Common myeloid progenitor, CD34-positive (primary cell): Measurements from ENCODE around the gene ZBTB7C.

Source experiments
- CTCF ChIA-PET: fragments of 350-600 bp; sonication (Branson Sonifier 250); formaldehyde crosslinking; loops from one replicate; lab custom pipeline; 2021; ENCODE audit warnings: antibody characterized with exemption; lab: Charles Lee
- POLR2A ChIA-PET: fragments of 350-600 bp; sonication (Branson Sonifier 250); formaldehyde crosslinking; loops from one replicate; lab custom pipeline; 2021; ENCODE audit warnings: antibody characterized with exemption; lab: Charles Lee
- DNase-seq, 3 donors: peaks; one replicate each; pipeline versions ENCODE4 v3.0.0 to v3.0.0-alpha.2; 2013
- H3K27ac ChIP-seq, 2 experiments: 1 replicate in 1 of 2; 2 replicates in 1 of 2; pipeline ENCODE4 v1.7.0; 2013; ENCODE audit warnings: inconsistent platforms in 2 of 2, low read length in 2 of 2, mild to moderate bottlenecking in 2 of 2, low read depth in 1 of 2, moderate library complexity in 1 of 2; ENCODE audit not compliant: severe bottlenecking in 2 of 2, insufficient read depth in 1 of 2, poor library complexity in 1 of 2
- H3K27me3 ChIP-seq, 5 experiments: replicated peaks in 2 of 5; 1 replicate in 3 of 5; 2 replicates in 2 of 5; pipeline versions ENCODE4 v1.6.1 to v1.7.0; 2013; ENCODE audit warnings: low read length in 4 of 5, mild to moderate bottlenecking in 2 of 5, moderate library complexity in 2 of 5, inconsistent platforms in 1 of 5; ENCODE audit not compliant: insufficient read depth in 5 of 5, control insufficient read depth in 4 of 5
- H3K36me3 ChIP-seq, 4 experiments: 1 replicate in 2 of 4; 2 replicates in 2 of 4; pipeline versions ENCODE4 v1.6.1 to v1.7.0; 2013; ENCODE audit warnings: low read length in 3 of 4, control low read depth in 1 of 4, mild to moderate bottlenecking in 1 of 4; ENCODE audit not compliant: control insufficient read depth in 4 of 4, insufficient read depth in 4 of 4
- H3K4me1 ChIP-seq, 4 experiments: 1 replicate in 3 of 4; 2 replicates in 1 of 4; pipeline versions ENCODE4 v1.6.1 to v1.7.1; 2013; ENCODE audit warnings: low read length in 3 of 4, mild to moderate bottlenecking in 3 of 4, control low read depth in 1 of 4, inconsistent platforms in 1 of 4, moderate library complexity in 1 of 4; ENCODE audit not compliant: control insufficient read depth in 4 of 4, insufficient read depth in 4 of 4; ENCODE audit errors: control extremely low read depth in 1 of 4
- H3K4me3 ChIP-seq, 7 experiments: 1 replicate in 4 of 7; 2 replicates in 3 of 7; pipeline versions ENCODE4 v1.5.1 to v1.7.0; 2013; ENCODE audit warnings: mild to moderate bottlenecking in 7 of 7, low read length in 6 of 7, moderate library complexity in 6 of 7, inconsistent platforms in 2 of 7, low read depth in 2 of 7, control low read depth in 1 of 7; ENCODE audit not compliant: insufficient read depth in 4 of 7, control insufficient read depth in 1 of 7; ENCODE audit errors: extremely low read depth in 1 of 7
- H3K9me3 ChIP-seq, 5 experiments: 1 replicate in 4 of 5; 2 replicates in 1 of 5; pipeline versions ENCODE4 v1.6.1 to v1.7.1; 2013; ENCODE audit warnings: low read length in 4 of 5, mild to moderate bottlenecking in 2 of 5, inconsistent platforms in 1 of 5, low read depth in 1 of 5, moderate library complexity in 1 of 5; ENCODE audit not compliant: control insufficient read depth in 4 of 5, insufficient read depth in 2 of 5; ENCODE audit errors: control extremely low read depth in 1 of 5
- WGBS: methylation state at CpG from one replicate; pipeline ENCODE4 v1.1.5; 2013; ENCODE audit not compliant: insufficient coverage; 5-methylcytosine and 5-hydroxymethylcytosine counted together

The ZBTB7C gene

GRCh38 chr18:48393170-48393569 lies 16.0 kb downstream of the ZBTB7C start:
- H3K9me3 ChIP-seq: no peaks in the 10 kb centered on the region
- peaks cover 16 to 100% (median 48%) of the 10 kb centered on the region in 5 experiments for H3K27me3 ChIP-seq
- H3K27ac ChIP-seq: no peak overlapping the region
- no peaks in the 10 kb centered on the region for H3K4me1 ChIP-seq
- DNase-seq: no peak
- ChIA-PET CTCF (no interaction called here), POLR2A (no interaction called here)
- no peak overlapping the region for H3K4me3 ChIP-seq
- WGBS: no CpG with 5 or more reads among the region's 5 CpGs
- no peaks in the 10 kb centered on the region for H3K36me3 ChIP-seq

GRCh38 chr18:48392268-48392667 lies 16.9 kb downstream of the ZBTB7C start:
- 100% methylated on average over 1 of the region's 1 CpG for WGBS
- H3K27ac ChIP-seq: no peak overlapping the region
- peaks cover 18 to 100% (median 53%) of the 10 kb centered on the region in 5 experiments for H3K27me3 ChIP-seq
- ChIA-PET CTCF (interaction anchor here (1.2 kb wide), 1 partner anchor 19 kb away, joined by 3 read pairs; no protein-coding TSS in a partner anchor), POLR2A (no interaction called here)
- no peaks in the 10 kb centered on the region for H3K36me3 ChIP-seq
- DNase-seq: no peak
- H3K4me3 ChIP-seq: no peak overlapping the region
- H3K9me3 ChIP-seq: no peaks in the 10 kb centered on the region
- no peaks in the 10 kb centered on the region for H3K4me1 ChIP-seq

- CTCF ChIA-PET: interaction anchor here (1.2 kb wide), 1 partner anchor 20 kb away, joined by 3 read pairs; no protein-coding TSS in a partner anchor
- 100% methylated on average over 3 of the region's 3 CpGs for WGBS
- Histone ChIP-seq H3K4me1 (no peaks in the 10 kb centered on the region), H3K9me3 (no peaks in the 10 kb centered on the region), H3K27ac (no peak overlapping the region), H3K27me3 (peaks cover 21 to 100% (median 56%) of the 10 kb centered on the region in 5 experiments), H3K4me3 (no peak overlapping the region), H3K36me3 (no peaks in the 10 kb centered on the region)
- DNase-seq: no peak
- POLR2A ChIA-PET: no interaction called here
These were observed 17.3 kb downstream of the ZBTB7C start for GRCh38 chr18:48391868-48392267.

GRCh38 chr18:48390641-48391040 lies 18.5 kb downstream of the ZBTB7C start:
- H3K27ac ChIP-seq: no peak overlapping the region
- H3K9me3 ChIP-seq: no peaks in the 10 kb centered on the region
- CTCF ChIA-PET: no interaction called here
- peaks cover 18 to 98% (median 55%) of the 10 kb centered on the region in 5 experiments for H3K27me3 ChIP-seq
- WGBS: 74% methylated on average over 5 of the region's 5 CpGs
- H3K4me1 ChIP-seq: no peaks in the 10 kb centered on the region
- H3K4me3 ChIP-seq: no peak overlapping the region
- no peaks in the 10 kb centered on the region for H3K36me3 ChIP-seq
- POLR2A ChIA-PET: no interaction called here
- no peak for DNase-seq

GRCh38 chr18:48388478-48388877 lies 20.7 kb downstream of the ZBTB7C start:
- ChIA-PET CTCF (no interaction called here), POLR2A (no interaction called here)
- WGBS: 94% methylated on average over 4 of the region's 4 CpGs
- Histone ChIP-seq H3K36me3 (no peaks in the 10 kb centered on the region), H3K27ac (no peak overlapping the region), H3K4me1 (no peaks in the 10 kb centered on the region), H3K27me3 (peaks cover 15 to 98% (median 48%) of the 10 kb centered on the region in 5 experiments), H3K4me3 (no peak overlapping the region), H3K9me3 (no peaks in the 10 kb centered on the region)
- no peak for DNase-seq

- Histone ChIP-seq H3K36me3 (no peaks in the 10 kb centered on the region), H3K27ac (no peak overlapping the region), H3K4me1 (no peaks in the 10 kb centered on the region), H3K4me3 (no peak overlapping the region), H3K27me3 (peaks cover 15 to 94% (median 43%) of the 10 kb centered on the region in 5 experiments), H3K9me3 (no peaks in the 10 kb centered on the region)
- no peak for DNase-seq
- WGBS: 80% methylated on average over 1 of the region's 1 CpG
- ChIA-PET POLR2A (no interaction called here), CTCF (interaction anchor here (0.9 kb wide), 1 partner anchor 10 kb away, joined by 3 read pairs; no protein-coding TSS in a partner anchor)
These were observed 21.9 kb downstream of the ZBTB7C start for GRCh38 chr18:48387300-48387699.

GRCh38 chr18:48385596-48385995 lies 23.6 kb downstream of the ZBTB7C start:
- Histone ChIP-seq H3K27me3 (peaks cover 14 to 94% (median 40%) of the 10 kb centered on the region in 5 experiments), H3K9me3 (no peaks in the 10 kb centered on the region), H3K4me1 (no peaks in the 10 kb centered on the region), H3K36me3 (no peaks in the 10 kb centered on the region), H3K4me3 (no peak overlapping the region), H3K27ac (no peak overlapping the region)
- peak; percentile 35 to 69 (median 66) for DNase-seq
- 24% methylated on average over 11 of the region's 12 CpGs for WGBS
- CTCF ChIA-PET: interaction anchor here (1.0 kb wide), 1 partner anchor 11 kb away, joined by 3 read pairs; no protein-coding TSS in a partner anchor
- POLR2A ChIA-PET: no interaction called here
